CD4-positive, alpha-beta T cell treated with Interleukin-6 for 4 hours (primary cell): ENCODE data around the gene NPHP3.
"Not testable (repeated sequence)": the region's sequence is repeated elsewhere in the genome, so short reads cannot be mapped to it uniquely, and the experiment has no call there.

Experiments used
- DNase-seq: peaks from one replicate; pipeline ENCODE4 v3.0.0-alpha.2; 2020; ENCODE audit warnings: mixed read lengths

NPHP3 gene

DNA sequence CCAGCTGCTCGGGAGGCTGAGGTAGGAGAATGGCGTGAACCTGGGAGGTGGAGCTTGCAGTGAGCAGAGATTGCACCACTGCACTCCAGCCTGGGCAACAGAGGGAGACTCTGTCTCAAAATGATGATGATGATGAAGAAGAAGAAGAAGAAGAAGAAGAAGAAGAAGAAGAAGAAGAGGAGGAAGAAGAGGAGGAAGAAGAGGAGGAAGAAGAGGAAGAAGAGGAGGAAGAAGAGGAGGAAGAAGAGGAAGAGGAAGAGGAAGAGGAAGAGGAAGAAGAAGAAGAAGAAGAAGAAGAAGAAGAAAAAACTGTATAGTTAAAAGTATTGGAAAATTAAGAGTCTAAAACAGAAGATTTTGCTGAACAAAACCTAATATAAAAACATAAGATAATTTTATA is 80.8 kb downstream of the NPHP3 start:
- not testable (repeated sequence) for DNase-seq

DNA sequence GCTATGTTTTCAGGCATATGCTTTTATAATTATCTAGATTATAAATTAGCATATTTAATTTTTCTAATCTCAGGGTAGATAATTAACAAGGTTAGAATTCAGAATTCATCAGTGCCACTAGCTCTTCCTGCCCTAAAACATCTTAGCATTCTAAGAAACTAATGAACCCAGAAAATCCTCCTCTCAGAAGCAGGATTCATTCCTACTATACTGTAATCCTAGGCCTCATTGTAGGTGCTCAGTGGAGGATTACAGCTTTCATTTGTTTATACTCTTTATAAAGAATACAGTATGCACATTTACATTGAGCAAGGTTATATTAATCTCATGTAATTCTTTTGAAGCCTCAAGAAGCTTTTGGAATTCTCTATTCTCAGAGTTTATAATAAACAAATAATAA is 83.5 kb downstream of the NPHP3 start:
- no peak for DNase-seq

DNA sequence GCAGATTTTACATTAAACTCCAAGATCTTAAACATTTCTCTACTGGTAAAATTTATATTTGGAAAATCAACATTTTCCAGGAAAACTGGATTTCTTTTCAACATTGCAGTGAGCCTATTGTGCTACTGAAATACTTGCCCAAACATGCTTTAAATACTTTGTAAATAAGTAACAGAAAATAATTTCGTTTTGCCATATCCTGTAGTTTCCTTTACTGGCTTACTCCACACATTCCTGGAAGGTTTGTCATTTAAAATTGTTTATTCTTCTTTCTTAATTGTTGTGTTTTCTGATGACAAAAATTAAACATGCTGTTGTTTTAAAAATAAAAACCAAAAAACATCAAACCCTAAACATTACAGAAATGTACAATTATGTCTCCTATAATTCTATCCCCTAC is 84.6 kb downstream of the NPHP3 start:
- no peak for DNase-seq

DNA sequence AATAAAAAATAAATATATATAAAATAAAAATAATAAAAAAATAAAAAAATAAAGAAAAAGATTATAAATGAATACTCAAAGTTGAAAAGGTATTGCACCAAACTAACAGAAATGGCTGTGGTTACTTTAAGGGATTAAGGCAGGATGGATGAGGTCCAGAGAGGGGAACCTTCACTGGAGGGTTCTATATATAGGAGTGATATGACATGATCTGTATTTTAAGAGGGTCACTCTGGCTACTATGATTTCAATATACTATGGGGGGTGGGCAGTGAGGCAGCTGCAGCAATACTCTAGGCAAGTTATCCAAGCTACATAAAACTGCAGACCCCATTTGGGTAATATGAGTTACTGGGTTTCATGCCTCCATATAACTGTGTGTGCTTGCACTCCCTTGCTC is 87.2 kb downstream of the NPHP3 start:
- no peak for DNase-seq
